Activated CD4-positive, alpha-beta T cell treated with anti-CD3 and anti-CD28 coated beads, Interleukin-2, Interleukin-4, amounts not matched to agents 100 ng/mL and 50 ng/mL, durations not matched to agents 16 hours and 8 hours (primary cell): ENCODE measurements around the gene NUP188.
"Not testable (repeated sequence)": the region's sequence is repeated elsewhere in the genome, so short reads cannot be mapped to it uniquely, and the experiment has no call there.

Source experiments
- DNase-seq: peaks from one replicate; pipeline ENCODE4 v3.0.0-alpha.2; 2020; ENCODE audit warnings: low spot score

The NUP188 gene

GRCh38 chr9:128945798-128946501, 1.5 kb upstream of the NUP188 start:
- no peak for DNase-seq

GRCh38 chr9:128946571-128947276, 775 bp upstream of the NUP188 start:
- DNase-seq = peak; percentile 9

- DNase-seq = no peak
Observed at GRCh38 chr9:128947277-128947526, 297 bp upstream of the NUP188 start.

- not testable (repeated sequence) for DNase-seq
Observed at GRCh38 chr9:128961403-128961802, 13.9 kb downstream of the NUP188 start.

GRCh38 chr9:128969491-128969890, 22.0 kb downstream of the NUP188 start:
- no peak for DNase-seq

- no peak for DNase-seq
Observed at GRCh38 chr9:128972956-128973355, 25.5 kb downstream of the NUP188 start.

- DNase-seq = no peak
Observed at GRCh38 chr9:128979111-128979510, 31.6 kb downstream of the NUP188 start.

- DNase-seq = no peak
Observed at GRCh38 chr9:128983536-128983935, 36.0 kb downstream of the NUP188 start.

GRCh38 chr9:128986671-128987070, 39.2 kb downstream of the NUP188 start:
- DNase-seq = no peak

GRCh38 chr9:128987805-128988204, 40.3 kb downstream of the NUP188 start:
- DNase-seq = no peak

GRCh38 chr9:128992995-128993394, 45.5 kb downstream of the NUP188 start:
- DNase-seq = no peak

- no peak for DNase-seq
Observed at GRCh38 chr9:128995791-128996190, 48.3 kb downstream of the NUP188 start.

- DNase-seq = no peak
Observed at GRCh38 chr9:128998462-128998861, 51.0 kb downstream of the NUP188 start.

- peak; percentile 31 for DNase-seq
Observed at GRCh38 chr9:128999581-129000206, 52.2 kb downstream of the NUP188 start.

- no peak for DNase-seq
Observed at GRCh38 chr9:129001504-129002325, 54.2 kb downstream of the NUP188 start.

- DNase-seq = no peak
Observed at GRCh38 chr9:129002992-129003391, 55.5 kb downstream of the NUP188 start.

- not testable (repeated sequence) for DNase-seq
Observed at GRCh38 chr9:129004173-129004572, 56.7 kb downstream of the NUP188 start.

GRCh38 chr9:129005336-129005997, 58.0 kb downstream of the NUP188 start:
- DNase-seq = no peak

GRCh38 chr9:129006328-129007034, 59.0 kb downstream of the NUP188 start:
- peak; percentile 69 for DNase-seq

- no peak for DNase-seq
Observed at GRCh38 chr9:129007035-129007765, 59.7 kb downstream of the NUP188 start.
